ENCODE results near the gene EFHD2. TPM values are rescaled to one million over a fixed set of nuclear protein-coding genes. Genes with fewer than 3 reads are reported as not detected.

Gene EFHD2
- total RNA-seq, 1 donor from 2014 or later, result 14.3 TPM

GRCh38 chr1:15410223-15410883, 665 bp downstream of the EFHD2 start:
- no peak for DNase-seq (ENCODE audit: low spot score)

DNA sequence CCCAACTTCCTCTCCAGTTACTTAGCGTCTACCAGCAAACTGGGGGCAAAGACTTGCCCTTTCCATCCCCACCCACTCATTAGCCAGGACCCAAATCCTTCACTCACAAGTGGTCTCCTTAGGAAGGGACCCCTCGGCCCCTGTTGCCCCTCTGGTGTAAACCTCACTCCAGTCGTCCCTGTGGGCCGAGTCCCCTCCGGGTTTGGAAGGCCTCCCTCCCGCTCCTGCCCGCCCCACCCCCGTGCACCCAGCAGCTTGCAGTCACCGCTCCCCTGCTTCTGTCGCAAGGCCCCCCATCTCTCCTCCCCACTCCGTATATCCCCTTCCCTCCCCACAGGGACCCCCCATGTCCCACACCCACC, 1.2 kb downstream of the EFHD2 start:
- intact Hi-C loops (cut with DNase I), result loop anchor here (10.0 kb wide), 1 partner anchor 256 kb away; the partner anchor contains the start of gene TMEM51
- no peak for DNase-seq (ENCODE audit: low spot score)

More at GRCh38 chr1:15410223-15410883, 665 bp downstream of the EFHD2 start:
- intact Hi-C loops (cut with DNase I), result loop anchor here (10.0 kb wide), 1 partner anchor 256 kb away; the partner anchor contains the start of gene TMEM51

- DNase-seq (ENCODE audit: low spot score), result peak; percentile 95
- intact Hi-C loops (cut with DNase I), result loop anchor here (10.0 kb wide), 1 partner anchor 257 kb away; the partner anchor contains the start of gene TMEM51
These were observed 2.0 kb downstream of the EFHD2 start for GRCh38 chr1:15411593-15412137.

DNA sequence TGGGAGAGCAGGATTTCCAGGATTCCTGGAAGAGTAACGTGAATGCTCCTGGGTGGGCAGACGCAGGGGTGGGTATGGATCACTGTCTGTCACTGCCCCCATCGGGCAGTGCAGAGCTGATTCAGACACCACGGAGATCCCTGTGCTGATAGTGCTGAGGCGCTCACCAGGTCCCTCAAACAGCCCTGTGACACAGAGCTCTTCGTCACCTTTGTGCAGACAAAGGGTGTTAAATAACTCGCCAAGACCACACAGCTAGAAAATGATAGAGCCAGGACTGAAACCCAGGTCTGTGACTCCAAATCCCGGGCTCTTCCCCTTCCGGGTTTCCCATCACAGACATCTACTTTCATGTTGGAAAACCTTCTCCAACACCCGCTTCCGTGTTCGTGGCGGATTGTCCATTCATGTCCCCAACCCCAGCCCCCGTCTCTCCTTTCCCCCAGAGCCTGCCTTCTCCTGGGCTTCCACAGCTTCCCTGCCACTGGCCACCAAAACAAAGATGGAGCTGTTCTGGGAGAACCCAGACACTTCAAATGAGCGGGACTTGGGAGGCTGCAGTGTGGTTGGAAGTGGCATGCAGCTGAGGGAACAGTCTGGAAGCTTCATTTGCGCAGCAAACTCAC, 2.6 kb downstream of the EFHD2 start:
- DNase-seq (ENCODE audit: low spot score), result no peak
- intact Hi-C loops (cut with DNase I), result loop anchor here (10.0 kb wide), 1 partner anchor 257 kb away; the partner anchor contains the start of gene TMEM51

GRCh38 chr1:15412843-15413242, 3.2 kb downstream of the EFHD2 start:
- intact Hi-C loops (cut with DNase I), result loop anchor here (10.0 kb wide), 1 partner anchor 258 kb away; the partner anchor contains the start of gene TMEM51
- DNase-seq (ENCODE audit: low spot score), result no peak

DNA sequence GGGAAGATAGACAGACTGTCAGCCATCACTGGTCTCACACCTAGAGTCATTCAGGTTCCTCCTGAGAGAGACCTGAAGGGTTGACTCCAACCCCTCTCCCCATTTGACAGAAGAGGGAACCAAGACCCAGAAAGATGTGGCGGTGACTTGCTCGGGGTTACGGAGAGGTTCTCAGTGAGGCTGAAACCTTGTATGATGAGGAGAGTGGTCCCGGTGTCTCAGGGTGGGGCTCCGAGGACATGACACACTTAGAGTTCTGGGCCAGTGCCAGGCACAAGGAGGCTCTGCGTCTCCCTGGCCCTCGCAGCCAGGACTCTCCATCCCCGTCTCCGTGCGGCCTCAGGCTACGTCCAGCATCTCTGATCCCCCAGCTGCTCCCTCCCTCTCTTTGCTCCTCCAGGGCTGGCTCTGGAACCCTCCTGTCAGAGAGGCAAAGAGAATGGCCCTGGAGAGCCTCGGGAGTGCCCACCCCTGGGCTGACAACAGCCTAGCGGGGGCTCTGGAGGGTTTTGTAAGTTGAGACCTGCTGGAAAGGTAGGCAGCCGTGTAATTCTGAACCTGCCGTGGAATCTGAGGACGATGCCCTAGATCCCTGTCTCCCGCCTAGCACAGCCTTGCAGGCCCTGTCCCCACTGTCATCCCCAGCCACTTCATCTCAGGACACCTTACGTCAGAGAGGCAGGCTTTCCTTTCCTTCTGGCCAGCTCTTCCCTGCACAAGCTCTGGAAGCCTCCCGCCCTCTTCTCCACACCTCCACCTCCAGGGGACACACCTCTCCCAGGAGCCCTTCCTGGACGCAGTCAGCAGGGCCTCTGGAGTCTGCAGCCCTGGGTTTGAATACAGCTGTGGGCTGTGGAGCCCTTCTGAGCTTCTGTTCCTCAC, 4.1 kb downstream of the EFHD2 start:
- intact Hi-C loops (cut with DNase I), result loop anchor here (10.0 kb wide), 1 partner anchor 259 kb away; the partner anchor contains the start of gene TMEM51
- DNase-seq (ENCODE audit: low spot score), result no peak

DNA sequence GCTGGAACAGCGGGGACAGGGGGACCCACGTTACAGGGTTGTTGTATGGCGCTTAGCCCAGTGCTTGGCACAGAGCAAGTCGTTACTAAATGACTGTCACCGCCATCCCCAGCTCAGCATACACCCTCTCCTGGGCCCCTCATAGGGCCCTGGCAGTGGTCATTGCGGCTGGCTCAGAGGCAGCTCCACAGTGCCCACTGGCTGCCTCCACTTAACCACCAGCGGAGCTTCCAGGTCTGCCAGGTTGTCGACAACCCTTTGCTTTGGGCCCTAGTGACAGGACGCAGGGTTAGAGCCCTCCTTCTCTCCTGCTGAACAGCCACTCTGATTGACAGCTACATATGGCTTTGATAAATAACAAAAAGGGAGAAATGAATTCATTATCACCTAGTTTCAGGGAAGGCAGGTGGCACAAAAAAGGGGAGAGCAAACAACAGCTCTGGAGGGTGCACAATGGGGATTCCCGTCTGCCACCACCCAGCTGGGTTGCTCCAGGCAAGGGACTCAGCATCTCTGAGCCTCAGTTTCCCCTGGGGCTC, 4.8 kb downstream of the EFHD2 start:
- no peak for DNase-seq (ENCODE audit: low spot score)
- intact Hi-C loops (cut with DNase I), result loop anchor here (10.0 kb wide), 1 partner anchor 260 kb away; the partner anchor contains the start of gene TMEM51

GRCh38 chr1:15417059-15417934, 7.6 kb downstream of the EFHD2 start:
- intact Hi-C loops (cut with DNase I), result loop anchor here (10.0 kb wide), 1 partner anchor 262 kb away; the partner anchor contains the start of gene TMEM51
- peak; percentile 87 for DNase-seq (ENCODE audit: low spot score)

GRCh38 chr1:15418806-15419515, 9.3 kb downstream of the EFHD2 start:
- DNase-seq (ENCODE audit: low spot score), result no peak
- intact Hi-C loops (cut with DNase I), result loop anchor here (10.0 kb wide), 1 partner anchor 264 kb away; the partner anchor contains the start of gene TMEM51

DNA sequence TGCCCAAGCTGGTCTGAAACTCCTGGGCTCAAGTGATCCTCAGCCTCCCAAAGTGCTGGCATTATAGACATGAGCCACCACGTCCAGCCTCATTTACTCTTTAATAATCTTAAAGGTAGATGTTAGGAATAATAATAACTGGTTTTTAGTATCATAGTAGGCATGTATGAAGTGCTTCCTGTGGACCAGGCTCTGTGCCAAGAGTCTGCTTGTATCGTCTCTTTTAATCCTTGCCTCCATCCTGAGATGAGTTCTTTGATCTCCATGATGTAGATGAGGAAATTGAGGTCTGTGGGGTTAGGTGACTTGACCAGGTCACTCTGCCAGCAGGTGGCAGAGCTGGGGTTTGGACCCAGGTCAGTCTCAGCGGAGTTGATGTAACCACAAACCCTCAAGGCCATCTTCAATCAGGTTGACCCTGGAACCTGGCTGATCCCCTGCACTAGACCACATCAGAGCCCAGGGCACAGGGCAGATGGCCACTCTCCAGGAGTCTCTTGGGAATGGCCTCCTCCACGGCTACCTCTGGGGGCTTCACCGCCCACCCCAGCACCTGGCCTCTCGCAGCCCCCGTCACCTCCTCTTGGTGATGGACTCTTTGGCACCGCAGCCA, 11.3 kb downstream of the EFHD2 start:
- intact Hi-C loops (cut with DNase I), result no loop called here
- DNase-seq (ENCODE audit: low spot score), result no peak

DNA sequence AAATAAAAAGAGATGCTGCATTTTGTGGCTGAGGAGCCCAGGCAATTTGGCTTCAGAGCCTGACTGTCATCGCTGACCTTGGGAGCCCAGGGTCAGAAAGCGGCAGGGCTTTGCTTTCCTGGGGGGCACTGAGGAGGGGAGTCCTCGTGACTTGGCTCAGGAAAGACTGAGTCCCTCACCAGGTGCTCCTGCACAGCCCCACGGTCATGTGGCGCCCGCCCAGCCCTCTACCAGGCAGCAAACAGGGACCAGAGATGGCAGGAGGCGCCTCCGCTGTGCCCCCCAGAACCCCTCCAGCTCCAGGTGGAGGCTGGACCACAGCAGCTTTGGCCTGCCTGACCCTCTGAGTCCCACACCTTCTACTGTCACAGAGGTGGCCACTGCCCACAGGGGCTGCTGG, 13.2 kb downstream of the EFHD2 start:
- intact Hi-C loops (cut with DNase I), result no loop called here
- DNase-seq (ENCODE audit: low spot score), result no peak

GRCh38 chr1:15423355-15424077, 13.8 kb downstream of the EFHD2 start:
- DNase-seq (ENCODE audit: low spot score), result no peak
- intact Hi-C loops (cut with DNase I), result no loop called here

DNA sequence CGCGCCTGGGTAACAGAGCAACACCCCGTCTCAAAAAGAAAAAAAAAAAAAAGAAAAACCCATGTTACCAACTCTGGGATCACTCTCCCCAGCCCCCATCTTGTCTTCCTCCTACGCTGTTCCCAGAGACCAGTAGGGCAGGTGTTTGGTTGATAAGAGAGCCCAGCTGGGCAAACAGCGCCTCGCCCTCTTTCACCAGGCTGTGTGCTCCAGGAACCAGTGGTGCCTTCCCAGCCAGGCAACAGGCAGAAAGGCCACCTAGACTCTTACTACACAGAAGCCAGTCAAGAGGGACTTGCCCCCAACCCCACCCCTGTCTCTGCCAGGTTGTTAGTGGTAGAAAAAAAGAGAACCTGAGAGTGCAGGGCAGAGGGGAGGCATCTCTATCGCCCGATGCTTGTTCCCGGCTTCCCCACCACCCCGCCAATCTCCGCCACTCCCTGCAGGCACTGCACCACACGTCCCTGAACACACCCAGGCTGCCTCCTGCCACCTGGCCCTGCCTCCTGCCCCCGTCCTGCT, 14.5 kb downstream of the EFHD2 start:
- intact Hi-C loops (cut with DNase I), result no loop called here
- no peak for DNase-seq (ENCODE audit: low spot score)

DNA sequence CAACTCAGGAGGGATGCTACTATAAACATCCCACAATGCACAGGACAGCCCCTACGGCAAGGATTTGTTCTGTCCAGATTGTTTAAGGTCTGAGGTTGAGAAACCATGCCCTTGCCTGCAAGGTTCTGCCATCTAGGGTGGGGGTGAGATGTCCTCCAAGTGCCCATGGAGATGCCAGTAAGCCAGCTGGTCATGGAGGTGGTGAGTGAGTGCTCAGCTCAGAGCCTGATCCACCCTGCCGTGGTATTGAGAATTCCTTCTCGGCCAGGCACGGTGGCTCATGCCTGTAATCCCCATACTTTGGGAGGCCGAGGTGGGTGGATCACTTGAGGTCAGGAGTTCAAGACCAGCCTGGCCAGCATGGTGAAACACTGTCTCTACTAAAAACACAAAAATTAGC, 15.3 kb downstream of the EFHD2 start:
- no peak for DNase-seq (ENCODE audit: low spot score)

DNA sequence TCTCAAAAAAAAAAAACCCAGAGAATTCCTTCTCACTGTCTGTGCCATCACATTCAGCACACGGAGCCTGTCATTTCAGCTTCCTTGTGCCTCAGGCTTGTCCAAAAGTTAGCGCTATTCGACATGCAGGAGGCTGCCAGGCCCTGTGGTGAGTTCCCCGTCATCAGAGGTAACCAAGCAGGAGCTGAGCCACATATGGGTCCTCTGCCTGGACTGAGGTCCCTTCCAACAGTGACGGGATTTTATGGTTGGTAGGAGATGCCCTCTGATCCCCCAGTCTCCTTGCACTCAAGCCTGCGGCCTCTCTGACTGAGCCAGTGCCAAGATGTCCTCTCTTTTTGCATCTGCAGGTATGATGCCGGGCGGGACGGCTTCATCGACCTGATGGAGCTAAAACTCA, 15.8 kb downstream of the EFHD2 start:
- intact Hi-C loops (cut with DNase I), result no loop called here
- DNase-seq (ENCODE audit: low spot score), result no peak

More for the DNA sequence above, 15.3 kb downstream of the EFHD2 start:
- intact Hi-C loops (cut with DNase I), result no loop called here

GRCh38 chr1:15425958-15426357, 16.3 kb downstream of the EFHD2 start:
- intact Hi-C loops (cut with DNase I), result no loop called here
- DNase-seq (ENCODE audit: low spot score), result no peak
